Measurements from ENCODE around the gene LCP2.
"Not testable (repeated sequence)": the region's sequence is repeated elsewhere in the genome, so short reads cannot be mapped to it uniquely, and the experiment has no call there.

Gene LCP2

DNA sequence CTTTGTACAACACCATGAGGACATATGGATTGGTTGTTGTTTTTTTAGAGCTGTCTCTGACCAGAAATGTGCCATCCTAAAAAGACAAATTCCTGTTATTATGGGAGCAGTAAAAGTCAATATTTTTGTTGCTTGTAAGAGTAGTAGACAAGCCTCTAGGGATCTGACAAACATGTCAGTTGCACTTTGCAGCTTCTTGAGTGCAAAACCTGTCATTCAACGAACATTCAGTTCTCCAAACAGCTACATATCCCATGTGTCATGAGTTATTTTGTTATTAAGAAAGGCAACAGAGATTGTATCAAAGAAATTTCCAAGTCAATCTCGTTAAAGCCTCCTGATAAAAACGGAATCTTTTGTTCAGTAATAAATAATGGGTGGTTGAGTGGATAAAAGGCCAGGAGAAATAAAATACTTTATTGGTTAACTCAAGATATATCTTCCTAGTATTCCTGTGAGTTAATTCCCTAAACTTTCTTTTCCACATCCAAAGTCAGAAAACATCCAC lies 46.7 kb downstream of the LCP2 start:
- no peak for DNase-seq
- TF ChIP-seq POLR2A (IDR thresholded peaks at IDR 0.05; ENCODE audit: low read length) (no peak), GATA1 (IDR thresholded peaks at IDR 0.05; ENCODE audit: low read depth, low read length) (no peak)

DNA sequence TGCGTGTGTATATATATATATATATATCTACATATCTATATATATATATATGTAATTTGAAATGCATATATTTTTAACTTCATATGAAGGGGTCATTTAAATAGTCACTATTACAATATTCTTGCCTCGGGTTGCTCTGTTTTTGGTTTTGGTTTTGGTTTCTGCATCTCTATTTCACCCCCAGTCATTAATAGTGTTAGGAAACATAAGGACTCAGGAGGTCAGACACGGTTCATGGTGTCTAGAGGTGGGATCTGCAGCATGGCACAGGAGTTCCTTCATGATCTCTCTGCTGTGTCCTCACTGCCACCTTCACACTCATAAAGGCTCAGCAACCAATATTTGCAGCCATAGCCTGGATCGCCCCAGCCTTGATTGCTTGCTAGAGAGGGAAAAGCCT lies 48.2 kb downstream of the LCP2 start:
- no peak for TF ChIP-seq POLR2A (IDR thresholded peaks at IDR 0.05; ENCODE audit: low read length)
- DNase-seq, result peak in 1 of 2 experiments; percentile 53

DNA sequence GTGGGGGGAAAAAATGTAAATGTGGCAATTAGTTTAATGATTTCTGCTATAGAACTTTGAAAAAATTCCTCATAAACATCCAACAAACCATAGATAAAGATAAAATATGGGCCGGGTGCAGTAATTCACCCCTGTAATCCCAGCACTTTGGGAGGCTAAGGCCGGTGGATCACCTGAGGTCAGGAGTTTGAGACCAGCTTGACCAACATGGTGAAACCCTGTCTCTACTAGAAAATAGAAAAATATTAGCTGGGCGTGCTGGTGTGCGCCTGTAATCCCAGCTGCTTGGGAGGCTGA lies 48.7 kb downstream of the LCP2 start:
- not testable (repeated sequence) for DNase-seq

DNA sequence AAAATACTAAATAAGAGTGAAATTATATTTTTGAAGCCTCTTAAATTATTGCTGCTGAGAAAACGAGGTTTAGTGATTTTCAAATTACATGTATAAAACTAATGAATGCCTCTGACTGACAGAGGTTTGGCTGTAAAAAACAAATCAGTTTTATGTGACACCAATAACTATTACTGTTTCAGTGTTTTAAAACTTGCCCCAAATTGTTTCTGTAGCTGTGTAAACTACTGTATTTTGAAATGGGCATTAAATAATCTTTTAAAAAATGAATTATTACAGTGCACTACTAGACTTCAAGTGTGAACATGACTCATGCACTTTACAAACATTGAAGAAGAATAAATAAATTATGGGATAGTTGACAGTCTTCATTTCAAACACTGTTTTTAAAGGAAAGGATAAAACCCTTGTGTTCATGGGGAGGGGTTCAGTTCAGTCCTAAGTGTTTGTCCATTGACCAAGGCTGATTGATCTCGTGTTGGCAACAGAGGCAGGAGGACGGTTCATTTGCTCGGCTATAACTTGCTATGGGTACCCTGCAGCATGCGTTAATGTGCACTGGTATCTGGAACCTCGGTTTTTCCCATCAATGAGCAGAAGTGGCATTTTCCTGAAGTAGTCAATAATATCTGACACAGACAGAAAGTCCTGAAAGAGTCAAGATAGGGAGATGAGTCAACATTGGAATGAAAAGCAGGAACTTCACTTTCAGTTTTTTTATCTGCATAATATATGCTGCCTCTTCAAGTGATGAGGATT lies 49.2 kb downstream of the LCP2 start:
- peak; percentile 70 to 83 for DNase-seq

DNA sequence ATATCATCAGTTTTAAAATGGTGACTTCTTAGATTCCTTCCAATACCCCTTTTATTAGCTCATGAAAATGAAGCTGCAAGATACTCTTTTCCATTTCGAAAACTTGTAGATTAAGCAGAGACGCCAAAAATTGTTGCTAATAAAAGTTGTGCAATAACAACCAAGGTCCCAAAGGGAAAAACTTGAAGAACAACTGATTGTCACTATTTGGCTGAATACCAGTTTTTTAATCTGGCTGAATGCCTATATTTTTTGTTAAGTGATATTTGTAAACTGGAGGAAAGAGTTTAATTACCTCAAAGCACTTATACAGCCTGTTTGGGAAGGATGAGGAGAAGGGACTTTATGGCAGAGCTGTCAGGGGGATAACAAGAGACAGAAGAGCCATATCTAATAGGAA lies 50.2 kb downstream of the LCP2 start:
- TF ChIP-seq POLR2A (IDR thresholded peaks at IDR 0.05; ENCODE audit: low read length), result no peak
- TF ChIP-seq GATA1 (IDR thresholded peaks at IDR 0.05; ENCODE audit: low read depth, low read length), result no peak
- peak in 1 of 2 experiments; percentile 19 for DNase-seq

More for the DNA sequence above, 49.2 kb downstream of the LCP2 start:
- TF ChIP-seq GATA1 (IDR thresholded peaks at IDR 0.05; ENCODE audit: low read depth, low read length) (no peak), POLR2A (IDR thresholded peaks at IDR 0.05; ENCODE audit: low read length) (no peak)

DNA sequence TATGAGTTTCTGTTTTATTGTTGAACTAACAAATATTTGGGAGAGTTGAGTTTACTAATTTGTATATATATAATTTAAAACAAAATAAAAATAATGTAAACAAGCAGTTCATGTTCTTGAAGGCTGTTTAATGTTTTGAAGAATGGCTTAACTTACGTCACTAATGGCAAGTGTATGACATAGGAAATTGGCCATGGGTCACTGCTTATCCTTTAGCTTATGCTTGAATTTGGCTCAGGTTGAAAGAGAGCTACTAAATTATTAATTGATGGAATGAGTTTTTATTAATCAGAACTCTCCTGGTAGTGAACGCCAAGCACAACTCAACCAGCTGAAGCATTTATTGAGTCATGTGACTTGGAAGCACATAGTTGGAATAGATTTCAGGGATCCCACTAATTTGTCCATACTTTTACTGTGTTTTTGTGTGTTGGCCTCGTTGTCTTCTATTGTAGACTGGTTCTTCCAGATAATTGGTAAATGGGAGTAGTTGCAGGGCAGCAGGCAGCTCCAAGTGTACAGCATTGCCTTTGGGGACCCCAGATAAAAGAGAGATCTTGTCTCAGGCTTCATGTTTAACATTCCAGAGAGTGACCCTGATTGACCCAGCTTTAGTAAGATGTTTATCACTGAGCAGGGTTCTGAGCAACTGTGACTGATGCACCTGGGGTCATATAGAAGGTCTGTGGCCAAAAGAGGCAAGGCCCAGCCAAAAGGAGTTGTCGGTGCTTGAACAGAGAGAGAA lies 51.3 kb downstream of the LCP2 start:
- DNase-seq, result no peak

DNA sequence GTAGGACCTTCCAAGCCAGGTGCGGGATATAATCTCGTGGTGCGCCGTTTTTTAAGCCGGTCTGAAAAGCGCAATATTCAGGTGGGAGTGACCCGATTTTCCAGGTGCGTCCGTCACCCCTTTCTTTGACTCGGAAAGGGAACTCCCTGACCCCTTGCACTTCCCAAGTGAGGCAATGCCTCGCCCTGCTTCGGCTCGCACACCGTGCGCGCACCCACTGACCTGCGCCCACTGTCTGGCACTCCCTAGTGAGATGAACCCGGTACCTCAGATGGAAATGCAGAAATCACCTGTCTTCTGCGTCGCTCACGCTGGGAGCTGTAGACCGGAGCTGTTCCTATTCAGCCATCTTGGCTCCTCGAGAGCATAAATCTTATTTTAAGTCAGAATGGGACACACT lies 52.1 kb downstream of the LCP2 start:
- not testable (repeated sequence) for DNase-seq

More for the DNA sequence above, 51.3 kb downstream of the LCP2 start:
- TF ChIP-seq GATA1 (IDR thresholded peaks at IDR 0.05; ENCODE audit: low read depth, low read length) (no peak), POLR2A (IDR thresholded peaks at IDR 0.05; ENCODE audit: low read length) (no peak)

DNA sequence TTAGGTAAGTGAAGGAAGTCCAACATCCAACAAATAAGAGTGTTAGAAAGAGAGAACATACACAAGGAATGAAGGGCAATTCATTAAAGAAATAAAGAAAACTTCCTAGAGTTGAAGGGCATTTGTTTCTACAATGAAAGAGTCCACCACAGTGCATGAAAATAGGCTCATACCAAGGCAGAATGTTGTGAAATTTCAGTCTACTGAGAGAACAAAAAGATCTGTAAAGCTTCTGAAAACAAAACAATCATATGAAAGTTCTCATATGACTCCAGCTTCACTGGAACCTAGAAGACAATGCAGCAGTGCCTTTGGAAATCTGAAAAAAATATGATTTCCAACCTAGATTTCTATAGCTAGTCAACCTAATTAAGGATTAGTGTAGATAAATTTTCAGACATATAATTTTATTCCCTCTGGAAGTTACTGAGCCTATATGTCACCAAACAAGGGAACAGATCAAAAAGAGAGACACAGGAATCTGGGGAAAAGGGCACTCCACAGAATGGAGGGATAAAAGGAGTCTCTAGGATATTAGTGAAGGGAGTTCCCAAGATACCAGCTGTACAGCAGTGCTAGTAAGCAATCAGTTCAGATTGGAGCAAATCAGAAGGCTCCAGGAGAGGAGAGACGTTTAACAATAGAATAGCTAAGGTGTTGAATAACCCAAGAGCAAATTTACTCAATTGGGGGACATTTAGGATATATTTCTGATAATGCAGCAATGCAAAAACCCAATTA lies 59.0 kb downstream of the LCP2 start:
- no peak for TF ChIP-seq GATA1 (IDR thresholded peaks at IDR 0.05; ENCODE audit: low read depth, low read length)
- no peak for TF ChIP-seq POLR2A (IDR thresholded peaks at IDR 0.05; ENCODE audit: low read length)

DNA sequence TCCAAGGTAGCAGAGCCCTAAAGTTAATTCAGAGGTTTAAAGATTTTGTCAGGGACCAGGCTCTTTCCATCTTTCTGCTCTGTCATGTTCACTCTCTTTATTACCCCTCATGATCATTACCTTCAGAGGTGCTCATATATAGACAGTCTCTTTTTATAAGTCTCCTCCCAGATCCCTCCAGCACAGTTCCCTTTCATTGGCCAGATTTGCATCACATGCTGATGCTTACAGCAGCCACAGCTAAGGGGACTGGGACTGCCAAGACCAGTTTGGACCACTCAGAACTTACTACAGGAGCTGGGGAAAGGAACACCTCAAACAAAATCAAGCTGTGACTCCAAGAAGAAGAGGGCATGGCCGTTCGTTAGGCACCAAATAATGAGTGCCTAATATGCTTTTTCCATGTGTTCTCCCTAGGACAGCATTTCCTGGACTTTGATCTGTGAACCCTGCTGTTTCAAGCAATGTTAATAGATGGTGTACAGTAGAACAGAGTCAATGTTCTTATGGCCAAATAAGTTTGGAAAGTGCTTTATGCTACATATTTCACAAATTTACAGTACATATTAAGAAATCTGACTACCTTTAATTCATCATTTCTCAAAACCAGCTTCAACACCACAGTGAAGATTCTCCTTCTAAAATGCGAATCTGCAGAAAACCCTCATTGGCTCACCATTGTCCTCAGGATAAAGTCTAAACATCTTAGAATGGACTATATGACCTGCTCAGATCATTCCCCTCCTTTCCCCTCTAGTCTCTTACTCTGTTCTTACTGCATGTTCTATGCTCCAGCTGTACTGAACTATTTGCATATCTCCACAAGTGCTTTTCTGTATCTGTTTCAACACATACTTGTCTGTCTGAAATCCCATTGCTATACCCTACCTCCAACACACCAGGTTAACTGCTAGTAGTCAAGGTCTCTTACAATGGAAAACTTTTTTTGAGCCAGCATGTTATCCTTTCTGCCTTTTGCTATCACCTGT lies 61.4 kb downstream of the LCP2 start:
- no peak for TF ChIP-seq GATA1 (IDR thresholded peaks at IDR 0.05; ENCODE audit: low read depth, low read length)
- TF ChIP-seq POLR2A (IDR thresholded peaks at IDR 0.05; ENCODE audit: low read length), result no peak
- no peak for DNase-seq

More for the DNA sequence above, 59.0 kb downstream of the LCP2 start:
- DNase-seq, result no peak

DNA sequence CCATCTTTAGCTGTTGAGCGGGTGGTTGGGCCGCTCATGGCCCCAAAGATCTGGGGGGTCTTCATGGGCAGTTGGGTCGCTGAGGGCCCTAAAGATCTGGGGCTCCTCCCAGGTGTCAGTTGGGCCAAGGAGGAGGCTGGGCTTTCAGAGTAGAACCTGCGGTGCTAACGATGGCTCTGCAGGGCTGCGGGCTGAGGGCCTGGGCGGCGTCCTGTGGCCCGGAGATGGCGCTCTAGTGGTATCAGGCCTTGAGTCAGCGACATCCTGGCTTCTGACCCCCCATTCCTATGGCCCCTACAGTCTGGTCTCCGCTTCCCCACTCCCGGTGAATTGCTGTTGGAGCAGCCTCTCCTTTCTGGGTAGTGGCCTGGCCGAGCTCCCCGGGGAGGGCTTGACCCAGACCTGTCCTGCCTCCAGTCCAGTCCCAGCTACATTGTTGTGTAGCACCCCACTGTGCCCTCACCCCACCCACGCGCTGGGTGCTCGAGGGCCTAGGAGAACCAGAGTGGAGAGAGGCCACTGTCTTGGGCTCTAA lies 64.2 kb downstream of the LCP2 start:
- TF ChIP-seq POLR2A (IDR thresholded peaks at IDR 0.05; ENCODE audit: low read length) (no peak), GATA1 (IDR thresholded peaks at IDR 0.05; ENCODE audit: low read depth, low read length) (no peak)
- no peak for DNase-seq

DNA sequence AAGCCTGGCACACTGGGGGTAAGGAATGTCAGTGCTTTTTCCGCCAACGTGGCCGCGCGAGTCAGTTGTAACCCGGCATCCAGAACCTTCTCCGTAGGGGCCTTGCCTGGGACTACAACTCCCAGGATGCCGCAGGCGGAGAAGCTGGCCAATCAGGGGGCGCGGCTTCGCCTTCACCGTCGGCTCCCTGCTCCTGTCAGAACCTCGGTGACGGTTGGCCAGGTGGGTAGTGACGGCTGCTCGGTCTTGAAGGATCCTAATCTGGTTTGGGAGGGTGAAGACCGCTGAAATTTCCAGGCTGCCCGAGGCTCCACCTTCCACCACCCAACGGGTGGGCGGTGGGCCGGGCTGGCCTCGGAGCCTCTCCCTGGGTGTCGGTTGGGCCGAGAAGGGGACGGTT lies 64.8 kb downstream of the LCP2 start, which contains the start of gene C5orf58:
C5orf58 (plus strand) TSS at position 200 of the 400 bp plus-strand sequence. CDS start 1,992 bp downstream, outside the sequence.
- DNase-seq, result no peak
- TF ChIP-seq GATA1 (IDR thresholded peaks at IDR 0.05; ENCODE audit: low read depth, low read length) (no peak), POLR2A (IDR thresholded peaks at IDR 0.05; ENCODE audit: low read length) (no peak)

DNA sequence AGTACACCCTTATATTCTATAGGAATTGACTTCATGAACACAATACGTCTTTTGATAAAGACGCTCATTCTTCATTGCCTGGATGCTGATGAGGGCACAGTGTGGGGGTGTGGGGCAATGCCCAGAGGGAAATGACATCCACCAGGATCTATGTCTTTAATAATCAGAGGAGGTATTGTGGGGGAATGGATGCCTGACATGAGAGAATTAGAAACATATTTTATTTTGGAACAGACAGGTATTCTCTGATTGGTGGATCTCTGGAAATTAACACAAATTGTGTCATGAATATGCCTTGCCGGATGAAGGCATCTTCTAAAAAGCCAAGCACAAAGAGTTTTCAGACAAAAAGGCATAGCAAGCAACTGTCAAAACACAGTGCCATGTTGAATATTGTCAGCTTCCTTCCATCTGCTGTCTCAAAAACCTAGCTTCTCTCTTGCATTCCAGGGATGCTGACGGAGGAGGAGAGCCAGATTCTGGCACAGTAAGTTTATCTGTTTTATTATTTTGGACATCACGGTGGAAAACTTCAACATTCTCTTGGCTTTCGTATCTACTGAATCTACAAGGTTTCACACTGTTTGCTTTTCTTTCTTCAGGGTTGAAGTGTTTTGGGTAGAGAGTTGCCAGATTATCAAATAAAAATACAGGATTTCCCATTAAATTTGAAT lies 68.7 kb downstream of the LCP2 start:
- TF ChIP-seq POLR2A (IDR thresholded peaks at IDR 0.05; ENCODE audit: low read length), result no peak
- no peak for TF ChIP-seq GATA1 (IDR thresholded peaks at IDR 0.05; ENCODE audit: low read depth, low read length)

More for the DNA sequence above, 68.7 kb downstream of the LCP2 start:
- DNase-seq, result no peak
